HG03520 (cell line): Measurements from ENCODE around the gene TPD52L2.
"Not testable (repeated sequence)": the region's sequence is repeated elsewhere in the genome, so short reads cannot be mapped to it uniquely, and the experiment has no call there.

Experiments
- ATAC-seq: cut with Tn5 transposase; IDR thresholded peaks from one replicate; pipeline ENCODE4 v1.9.1; 2021; ENCODE audit warnings: mild to moderate bottlenecking, moderate library complexity; ENCODE audit not compliant: unreplicated experiment

TPD52L2 gene

GRCh38 chr20:63895202-63895951 lies 30.3 kb downstream of the TPD52L2 start:
- ATAC-seq, result no peak

DNA sequence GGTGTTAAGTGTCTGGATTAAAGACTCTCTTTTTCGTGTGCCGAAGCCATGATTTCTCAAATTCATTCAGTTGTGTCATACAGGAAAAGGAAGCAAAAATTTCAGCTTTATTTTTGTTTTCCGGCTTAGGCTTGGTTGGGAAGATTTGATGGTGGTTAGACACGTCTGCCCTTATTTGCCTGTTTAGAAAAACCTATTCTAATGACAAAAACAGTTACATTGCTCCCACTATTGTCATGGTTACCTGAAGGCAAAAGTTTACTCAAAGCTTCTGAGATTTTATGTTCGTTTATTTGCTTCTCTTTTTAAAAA lies 30.8 kb downstream of the TPD52L2 start:
- no peak for ATAC-seq

DNA sequence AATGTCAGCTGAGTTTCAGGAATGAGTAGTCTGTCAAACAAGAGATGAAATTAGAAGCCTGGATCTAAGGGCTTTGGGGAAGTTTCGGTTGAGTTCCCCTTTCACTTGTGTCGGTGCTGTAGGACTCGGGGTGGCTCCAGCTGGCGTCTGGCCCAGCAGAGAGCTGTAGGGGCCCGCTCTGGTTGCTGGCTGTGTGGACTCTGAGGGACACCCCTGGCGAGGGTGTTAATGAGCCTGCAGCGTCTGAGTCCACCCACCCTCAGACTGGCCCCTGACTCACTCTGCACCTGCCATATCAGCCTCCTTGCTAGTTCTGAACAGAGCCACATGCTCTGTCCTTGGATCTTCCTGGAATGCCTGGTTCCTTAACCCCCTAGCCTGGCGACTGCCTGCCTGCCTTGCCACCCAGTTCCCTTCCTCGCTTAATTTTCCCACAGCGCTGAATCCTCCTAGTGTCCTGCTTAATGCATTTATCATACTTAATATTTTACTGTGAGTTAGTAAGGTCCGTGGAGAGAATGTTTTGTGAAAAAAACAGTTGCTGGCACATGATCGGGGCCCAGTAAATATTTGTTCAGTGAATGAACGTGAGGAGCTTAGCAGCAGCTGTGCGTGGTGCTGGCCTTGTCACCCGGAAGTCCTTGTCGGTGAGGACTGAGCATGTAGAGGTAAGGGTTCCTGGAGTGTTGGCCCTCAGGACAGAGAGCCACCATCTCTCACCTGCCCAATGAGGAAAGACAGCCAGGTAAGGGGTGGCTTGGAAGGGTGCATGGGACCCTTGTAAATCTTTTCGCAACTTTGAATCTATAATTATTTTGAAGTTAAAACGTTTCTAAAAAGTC lies 31.4 kb downstream of the TPD52L2 start:
- no peak for ATAC-seq

- ATAC-seq, result no peak
Measured at GRCh38 chr20:63897978-63898561, 33.0 kb downstream of the TPD52L2 start.

GRCh38 chr20:63898882-63899558 lies 34.0 kb downstream of the TPD52L2 start:
- ATAC-seq, result no peak

DNA sequence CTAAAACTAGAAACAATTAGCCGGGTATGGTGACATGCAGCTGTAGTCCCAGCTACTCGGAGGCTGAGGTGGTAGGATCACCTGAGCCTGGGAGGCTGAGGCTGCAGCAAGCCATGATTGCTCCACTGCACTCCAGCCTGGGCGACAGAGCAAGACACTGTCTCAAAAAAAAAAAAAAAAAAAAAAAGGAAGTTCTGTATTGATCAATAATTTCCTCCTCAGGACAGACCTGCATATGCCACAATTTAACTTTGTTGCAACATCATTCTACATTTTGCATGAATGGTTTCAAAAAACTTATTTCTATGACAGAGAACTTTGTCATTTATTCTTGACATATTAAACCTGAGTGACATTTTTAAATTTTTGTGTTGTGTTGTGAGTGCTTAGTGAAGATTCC lies 35.3 kb downstream of the TPD52L2 start:
- ATAC-seq, result no peak

- no peak for ATAC-seq
Measured at GRCh38 chr20:63903796-63904561, 38.9 kb downstream of the TPD52L2 start.

DNA sequence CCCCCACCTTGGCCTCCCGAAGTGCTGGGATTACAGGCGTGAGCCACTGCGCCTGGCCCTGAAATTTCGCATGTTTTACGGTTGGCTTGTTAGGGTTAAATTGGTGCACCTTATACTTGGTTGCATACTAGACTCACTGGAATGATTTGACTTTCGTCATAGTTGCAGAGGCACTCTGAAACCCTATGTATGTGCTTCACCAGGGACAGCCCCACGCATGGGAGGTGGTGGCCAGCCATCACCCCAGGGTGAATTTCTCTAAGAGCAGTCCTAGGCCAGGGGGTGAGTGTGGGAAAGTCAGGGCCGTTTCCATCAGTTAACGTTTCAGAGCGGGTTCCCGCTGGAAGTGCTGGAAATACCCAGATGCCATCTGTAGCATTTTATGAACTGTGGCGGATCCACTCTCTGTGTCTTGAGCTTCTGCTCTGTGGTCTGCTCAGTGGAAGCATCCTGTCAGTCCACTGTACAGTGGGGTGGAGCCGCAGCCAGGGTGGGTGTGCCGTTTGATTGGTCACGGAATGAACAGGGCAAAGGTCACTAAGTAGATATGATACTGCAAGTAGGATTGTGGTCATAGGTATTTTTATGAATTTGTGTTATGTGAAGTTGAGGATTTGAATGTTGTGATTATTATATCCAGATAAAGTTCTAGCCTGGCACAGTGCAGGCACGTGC lies 43.1 kb downstream of the TPD52L2 start:
- no peak for ATAC-seq

- no peak for ATAC-seq
Measured at GRCh38 chr20:63911176-63911575, 46.1 kb downstream of the TPD52L2 start.

GRCh38 chr20:63913768-63914167 lies 48.7 kb downstream of the TPD52L2 start:
- no peak for ATAC-seq

GRCh38 chr20:63915471-63915870 lies 50.4 kb downstream of the TPD52L2 start:
- ATAC-seq, result no peak

- not testable (repeated sequence) for ATAC-seq
Measured at GRCh38 chr20:63916371-63916939, 51.4 kb downstream of the TPD52L2 start.

DNA sequence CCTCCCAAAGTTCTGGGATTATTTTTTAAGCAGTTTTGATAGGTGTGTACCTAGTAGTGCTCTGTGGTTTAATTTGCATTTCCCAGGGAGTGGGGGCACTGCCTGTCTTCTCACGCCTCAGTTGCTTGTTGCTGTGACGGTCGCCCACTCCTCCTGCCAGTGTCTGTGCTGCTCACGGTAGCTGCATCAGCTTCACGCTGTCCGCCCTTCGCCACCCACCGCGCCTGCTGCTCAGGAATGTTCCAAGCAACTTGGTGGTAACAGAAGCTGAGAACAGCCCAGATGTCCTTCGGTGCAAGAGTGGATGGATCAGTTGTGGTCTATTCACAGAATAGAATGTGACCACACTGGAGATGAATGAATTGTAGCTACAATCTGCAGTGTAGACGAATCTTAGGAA lies 52.7 kb downstream of the TPD52L2 start:
- ATAC-seq, result no peak

GRCh38 chr20:63919130-63919529 lies 54.1 kb downstream of the TPD52L2 start:
- ATAC-seq, result no peak

- ATAC-seq, result no peak
Measured at GRCh38 chr20:63920226-63920625, 55.2 kb downstream of the TPD52L2 start.

- ATAC-seq, result no peak
Measured at GRCh38 chr20:63923651-63924050, 58.6 kb downstream of the TPD52L2 start.

DNA sequence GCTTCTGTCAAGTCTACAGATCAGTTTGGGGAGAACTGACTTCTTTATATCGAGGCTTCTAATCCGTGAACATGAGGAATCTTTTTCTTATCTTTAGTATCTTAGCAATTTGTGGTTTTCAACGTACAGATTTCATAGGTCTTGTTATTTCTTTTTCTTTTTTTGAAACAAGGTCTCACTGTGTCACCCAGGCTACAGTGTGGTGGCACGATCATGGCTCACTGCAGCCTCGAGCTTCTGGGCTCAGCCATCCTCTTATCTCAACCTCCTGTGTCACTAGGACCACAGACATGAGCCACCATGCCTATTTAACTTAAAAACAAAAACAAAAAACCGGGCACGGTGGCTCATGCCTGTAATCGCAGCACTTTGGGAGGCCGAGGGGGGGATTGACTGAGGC lies 59.2 kb downstream of the TPD52L2 start:
- ATAC-seq, result no peak

GRCh38 chr20:63926298-63926697 lies 61.2 kb downstream of the TPD52L2 start:
- no peak for ATAC-seq

- ATAC-seq, result no peak
Measured at GRCh38 chr20:63929071-63929470, 64.0 kb downstream of the TPD52L2 start.

DNA sequence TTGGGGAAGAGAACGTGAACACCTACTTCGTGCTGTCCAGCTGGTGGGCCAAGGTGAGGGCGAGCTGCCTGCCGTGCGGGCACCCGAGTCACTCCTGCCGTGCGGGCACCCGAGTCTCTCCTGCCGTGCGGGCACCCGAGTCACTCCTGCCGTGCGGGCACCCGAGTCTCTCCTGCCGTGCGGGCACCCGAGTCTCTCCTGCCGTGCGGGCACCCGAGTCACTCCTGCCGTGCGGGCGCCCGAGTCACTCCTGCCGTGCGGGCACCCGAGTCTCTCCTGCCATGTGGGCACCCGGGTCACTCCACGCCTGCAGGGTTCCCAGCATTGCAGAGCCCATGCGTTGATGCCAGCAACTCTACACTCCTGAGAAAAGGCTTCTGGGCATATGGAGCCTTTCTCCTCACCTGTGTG lies 64.4 kb downstream of the TPD52L2 start:
- not testable (repeated sequence) for ATAC-seq
